ENCODE measurements around the gene ARSD.
"Not testable (repeated sequence)": the region's sequence is repeated elsewhere in the genome, so short reads cannot be mapped to it uniquely, and the experiment has no call there.

Gene ARSD

GRCh38 chrX:2890536-2891460 is 38.3 kb downstream of the ARSD start:
- not testable (repeated sequence) for DNase-seq

DNA sequence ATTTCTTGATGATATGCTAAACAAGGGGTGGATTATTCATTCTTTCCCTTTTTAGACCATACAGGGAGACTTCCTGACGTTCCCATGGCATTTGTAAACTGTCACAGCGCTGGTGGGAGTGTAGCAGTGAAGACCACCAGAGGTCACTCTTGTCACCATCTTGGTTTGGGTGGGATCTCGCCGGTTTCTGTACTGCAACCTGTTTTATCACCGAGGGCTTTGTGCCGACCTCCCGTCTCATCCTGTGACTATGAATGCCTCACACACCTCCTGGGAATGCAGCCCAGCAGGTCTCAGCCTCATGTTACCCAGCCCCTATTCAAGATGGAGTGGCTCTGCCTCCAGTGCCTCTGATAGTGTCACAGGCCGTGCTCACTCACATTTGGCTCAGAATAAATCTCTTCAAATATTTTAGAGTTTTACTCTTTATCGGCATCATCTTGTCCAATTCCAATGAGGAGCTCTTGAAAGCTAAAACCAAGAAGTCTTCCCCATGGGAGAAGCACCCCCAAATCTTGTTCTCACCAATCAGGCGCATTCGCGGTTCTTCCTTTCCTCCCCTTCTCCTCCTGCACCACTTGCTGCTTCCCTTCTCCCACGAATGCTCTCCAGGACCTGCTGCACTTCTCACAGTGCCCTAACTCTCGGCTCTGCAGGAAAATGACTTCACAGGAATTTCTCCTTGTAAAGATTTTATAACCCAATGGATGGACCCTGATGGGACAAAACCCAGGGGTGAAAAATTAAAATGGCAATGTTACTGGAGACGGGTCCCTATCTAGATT is 39.2 kb downstream of the ARSD start:
- not testable (repeated sequence) for DNase-seq

GRCh38 chrX:2889045-2889605 is 40.0 kb downstream of the ARSD start:
- no peak for DNase-seq

- DNase-seq: peak; percentile 45 to 75
Observed at GRCh38 chrX:2888309-2888708, 40.8 kb downstream of the ARSD start.

GRCh38 chrX:2883770-2884169 is 45.4 kb downstream of the ARSD start:
- no peak for DNase-seq

- no peak for DNase-seq
Observed at GRCh38 chrX:2879670-2880069, 49.5 kb downstream of the ARSD start.

- no peak for DNase-seq
Observed at GRCh38 chrX:2878563-2878962, 50.6 kb downstream of the ARSD start.

DNA sequence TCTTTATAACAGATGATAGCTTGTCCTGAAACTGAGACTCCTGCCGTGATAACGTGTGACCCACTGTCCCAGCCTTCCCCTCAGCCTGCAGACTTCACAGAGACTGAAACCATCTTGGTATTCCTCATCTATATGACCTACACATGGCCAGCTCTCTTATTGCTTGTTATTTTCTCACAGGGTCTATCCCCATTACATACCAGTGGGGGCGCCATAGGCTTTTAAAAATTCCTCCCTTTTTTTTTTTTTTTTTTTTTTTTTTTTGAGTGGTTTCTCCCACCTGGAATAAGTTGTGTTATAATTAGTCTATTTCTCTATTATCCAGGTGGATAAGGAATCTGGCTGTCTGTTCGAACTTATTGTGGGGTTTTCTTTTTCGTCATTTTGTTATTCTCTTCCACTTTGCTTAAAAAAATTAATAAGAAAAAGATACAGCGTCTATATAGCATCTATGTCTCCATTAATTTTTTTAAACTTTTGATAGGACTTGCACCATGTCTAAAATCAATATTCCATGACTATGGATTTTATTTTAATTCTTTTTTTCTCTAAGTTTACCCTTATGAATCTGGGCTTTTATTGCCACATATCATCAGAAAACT is 53.2 kb downstream of the ARSD start:
- peak in 1 of 2 donors; percentile 4 for DNase-seq

GRCh38 chrX:2875136-2875481 is 54.0 kb downstream of the ARSD start:
- no peak for DNase-seq

- DNase-seq: no peak
Observed at GRCh38 chrX:2874222-2875135, 54.7 kb downstream of the ARSD start.

GRCh38 chrX:2872671-2873277 is 56.4 kb downstream of the ARSD start:
- no peak for DNase-seq

DNA sequence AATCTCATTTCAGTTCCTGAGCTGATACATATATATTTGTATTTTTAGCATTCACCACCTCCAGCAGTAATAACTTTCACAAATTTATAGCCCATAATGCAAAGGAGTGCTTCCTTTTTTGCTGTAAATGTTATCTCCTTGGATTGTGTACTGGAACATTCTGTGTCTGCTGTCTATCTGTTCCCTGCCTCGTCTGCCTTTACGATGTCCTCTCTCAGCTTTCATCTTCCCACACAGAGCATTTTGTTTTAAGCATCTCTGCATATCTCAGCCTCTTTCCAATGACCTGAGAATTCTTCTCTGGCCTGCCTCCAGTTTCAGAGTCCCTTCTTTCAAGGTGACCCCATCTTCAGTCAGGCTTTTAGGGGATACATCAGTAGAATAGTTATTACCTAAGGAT is 57.3 kb downstream of the ARSD start:
- DNase-seq: no peak

DNA sequence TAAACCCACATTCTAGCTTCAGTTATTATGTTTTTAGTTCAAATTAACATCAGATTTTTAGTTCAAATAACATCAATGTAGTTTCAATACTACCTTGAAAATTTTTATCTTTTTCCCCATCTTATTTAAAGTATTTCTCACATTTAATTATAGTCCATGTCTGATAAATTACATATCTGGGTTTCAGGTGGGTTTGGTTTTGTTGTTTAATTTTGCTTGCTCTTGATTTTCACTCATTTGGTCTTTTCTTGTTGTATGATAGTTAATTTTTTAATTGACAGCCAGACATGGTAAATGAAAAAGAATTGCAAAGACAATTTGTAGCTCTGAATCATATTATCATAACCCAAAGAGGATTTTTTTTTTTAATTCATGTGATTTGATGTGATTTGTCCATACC is 58.5 kb downstream of the ARSD start:
- no peak for DNase-seq

DNA sequence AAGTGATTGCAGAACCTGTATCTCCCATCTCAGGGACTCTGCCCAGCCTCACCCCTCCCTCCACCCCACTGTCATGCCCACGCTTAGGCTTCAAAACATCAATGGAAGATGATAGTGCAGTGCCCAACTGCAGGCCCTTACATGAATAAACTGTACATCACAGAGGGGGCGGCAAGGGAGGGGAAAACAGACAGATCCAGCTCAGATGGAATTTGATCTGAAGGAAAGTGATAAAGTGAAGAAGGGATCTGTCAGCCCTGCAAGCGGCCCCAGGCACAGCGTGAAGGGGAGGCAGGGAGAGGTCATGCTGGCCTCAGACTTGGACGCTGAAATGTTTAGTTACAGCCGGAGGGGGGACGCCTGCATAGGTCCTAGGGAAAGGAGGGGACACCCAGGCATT is 61.9 kb downstream of the ARSD start:
- DNase-seq: no peak

- no peak for DNase-seq
Observed at GRCh38 chrX:2863646-2864045, 65.5 kb downstream of the ARSD start.

GRCh38 chrX:2862404-2862803 is 66.7 kb downstream of the ARSD start:
- DNase-seq: no peak

- no peak for DNase-seq
Observed at GRCh38 chrX:2859197-2859797, 69.8 kb downstream of the ARSD start.

- DNase-seq: no peak
Observed at GRCh38 chrX:2857566-2857965, 71.6 kb downstream of the ARSD start.

- no peak for DNase-seq
Observed at GRCh38 chrX:2855761-2856160, 73.4 kb downstream of the ARSD start.

DNA sequence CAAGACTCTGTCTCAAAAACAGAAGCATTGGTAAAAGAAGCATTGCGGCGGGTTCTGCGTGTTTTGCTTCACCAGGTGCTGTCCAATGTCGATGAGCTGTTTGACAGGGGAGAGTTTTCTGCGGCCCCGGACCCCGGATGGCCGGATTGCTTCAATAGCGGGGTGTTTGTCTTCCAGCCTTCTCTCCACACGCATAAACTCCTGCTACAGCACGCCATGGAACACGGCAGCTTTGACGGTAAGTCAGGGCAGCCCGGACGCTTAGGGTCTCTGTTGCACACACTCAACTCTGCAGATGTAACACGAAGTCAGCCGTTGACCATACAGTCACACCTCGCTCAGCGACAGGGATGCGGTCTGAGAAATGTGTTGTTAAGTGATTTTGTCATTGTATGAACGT is 74.2 kb downstream of the ARSD start:
- no peak for DNase-seq
